ENCODE data around the gene MINDY4.

- no peak for TF ChIP-seq EP300 (IDR thresholded peaks at IDR 0.05)
- no peak for TF ChIP-seq CTCF (IDR thresholded peaks at IDR 0.05)
Measured at GRCh38 chr7:30841801-30842541, 70.8 kb downstream of the MINDY4 start.
